GM18858 (cell line): ENCODE measurements around the gene PAK1.

ENCODE experiments used
- ATAC-seq: cut with Tn5 transposase; IDR thresholded peaks from one replicate; pipeline ENCODE4 v1.9.1; 2021; ENCODE audit not compliant: unreplicated experiment

The PAK1 gene

GRCh38 chr11:77375107-77375506 is 98.8 kb downstream of the PAK1 start:
- no peak for ATAC-seq

GRCh38 chr11:77374611-77375031 is 99.3 kb downstream of the PAK1 start:
- ATAC-seq, result no peak

DNA sequence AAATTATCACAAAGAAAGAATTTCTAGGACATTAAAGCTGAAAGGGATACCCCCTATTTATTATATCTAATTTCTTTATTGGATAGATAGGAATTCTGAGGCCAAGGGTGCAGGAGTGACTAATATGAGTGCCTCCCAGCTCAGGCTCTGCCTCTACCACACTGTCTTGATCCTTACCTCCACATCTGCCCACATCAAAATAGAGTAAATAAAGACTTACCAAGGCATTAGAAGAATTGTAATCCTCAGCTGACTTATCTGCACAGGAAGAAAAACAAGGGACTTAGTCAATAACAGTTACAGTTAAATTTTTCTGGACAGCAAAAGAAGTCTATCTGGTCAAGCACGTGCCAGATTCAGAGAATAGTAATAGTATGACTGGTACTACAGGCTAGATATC is 99.8 kb downstream of the PAK1 start:
- ATAC-seq, result no peak

- no peak for ATAC-seq
Measured at GRCh38 chr11:77372726-77373125, 101.2 kb downstream of the PAK1 start.

DNA sequence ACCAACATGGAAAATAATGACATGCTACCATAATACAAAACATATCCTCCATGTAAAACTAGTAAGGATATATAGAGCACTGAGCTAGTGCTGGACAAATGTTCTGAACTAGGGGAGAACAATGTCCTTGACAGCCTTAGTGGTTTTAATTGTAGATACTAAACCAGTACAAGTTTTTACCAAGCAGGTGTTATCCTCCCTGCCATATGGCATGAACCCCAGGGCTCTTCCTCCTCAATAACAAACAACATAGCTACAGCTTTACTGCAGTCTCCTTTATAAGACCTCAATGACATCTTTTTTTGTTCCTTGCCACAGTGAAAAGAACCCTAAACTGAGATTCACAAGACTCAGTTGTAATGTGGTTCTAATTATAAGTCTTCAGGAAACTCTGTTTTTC is 102.2 kb downstream of the PAK1 start:
- ATAC-seq, result no peak

GRCh38 chr11:77370217-77370616 is 103.7 kb downstream of the PAK1 start:
- ATAC-seq, result no peak

DNA sequence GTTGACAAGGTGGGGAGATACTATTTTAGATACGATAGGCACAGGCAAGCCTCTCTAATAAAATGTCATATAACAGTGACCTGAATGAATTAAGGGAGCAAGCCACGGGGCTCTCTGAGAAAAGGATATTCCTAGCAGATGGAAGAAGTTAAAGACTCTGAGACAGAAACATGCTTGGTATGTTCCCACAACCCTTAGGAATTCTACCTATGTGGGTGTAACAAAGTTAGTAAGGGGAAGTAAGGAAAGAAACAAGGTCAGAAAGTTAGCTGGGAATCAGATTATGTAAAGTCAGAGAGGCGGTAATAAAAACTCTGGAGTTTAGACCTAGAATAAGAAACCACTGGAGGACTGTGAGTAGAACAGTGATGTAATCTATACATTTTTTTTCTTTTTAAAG is 112.7 kb downstream of the PAK1 start:
- no peak for ATAC-seq

GRCh38 chr11:77359481-77359880 is 114.4 kb downstream of the PAK1 start:
- ATAC-seq, result no peak

DNA sequence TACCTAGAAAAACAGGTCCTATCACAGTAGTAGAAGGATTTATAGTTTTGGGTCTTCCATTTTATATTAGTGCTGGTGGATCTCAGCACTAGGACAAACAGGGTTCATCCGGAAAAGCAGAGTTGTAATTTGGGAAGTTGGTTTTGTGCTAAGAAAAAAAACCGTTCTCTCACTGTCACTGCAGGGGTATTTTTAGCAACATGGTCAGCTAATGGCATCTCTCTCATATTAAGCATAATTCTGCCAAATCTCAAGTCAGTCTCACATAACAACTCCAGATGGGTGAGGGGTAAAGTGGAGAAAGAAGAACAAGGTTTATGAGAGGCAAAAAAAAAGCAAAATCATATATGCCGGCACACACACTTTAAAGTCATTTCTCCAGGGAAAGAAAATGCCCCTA is 120.8 kb downstream of the PAK1 start:
- no peak for ATAC-seq

DNA sequence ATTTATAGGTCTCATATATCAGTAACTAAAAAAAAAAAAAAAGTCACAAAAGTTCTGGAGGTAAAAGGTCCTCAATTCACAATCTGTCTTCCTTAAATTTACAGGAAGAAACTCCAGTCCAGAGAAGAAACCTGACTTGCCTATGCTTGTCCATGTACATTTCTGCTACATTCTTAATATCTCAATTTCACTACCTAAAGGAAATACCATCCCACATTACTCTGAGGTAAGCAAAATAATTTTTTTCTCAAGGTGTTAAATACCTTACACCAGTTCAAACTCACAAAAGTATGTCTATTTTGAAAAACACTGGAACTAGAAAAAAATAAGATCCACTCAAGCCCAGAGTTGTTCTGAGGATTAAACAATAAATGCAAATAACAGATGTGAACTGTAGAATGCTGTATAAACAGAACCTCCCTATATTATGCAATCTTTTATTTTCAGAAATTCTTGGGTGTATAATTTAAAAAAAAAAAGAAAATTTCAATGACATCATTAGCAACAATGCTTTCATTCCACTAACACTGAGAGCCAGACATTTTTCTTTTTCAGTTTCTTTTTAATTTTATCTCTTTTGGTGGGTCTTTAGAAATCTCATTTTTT is 122.5 kb downstream of the PAK1 start:
- ATAC-seq, result no peak

- no peak for ATAC-seq
Measured at GRCh38 chr11:77347948-77348347, 125.9 kb downstream of the PAK1 start.

DNA sequence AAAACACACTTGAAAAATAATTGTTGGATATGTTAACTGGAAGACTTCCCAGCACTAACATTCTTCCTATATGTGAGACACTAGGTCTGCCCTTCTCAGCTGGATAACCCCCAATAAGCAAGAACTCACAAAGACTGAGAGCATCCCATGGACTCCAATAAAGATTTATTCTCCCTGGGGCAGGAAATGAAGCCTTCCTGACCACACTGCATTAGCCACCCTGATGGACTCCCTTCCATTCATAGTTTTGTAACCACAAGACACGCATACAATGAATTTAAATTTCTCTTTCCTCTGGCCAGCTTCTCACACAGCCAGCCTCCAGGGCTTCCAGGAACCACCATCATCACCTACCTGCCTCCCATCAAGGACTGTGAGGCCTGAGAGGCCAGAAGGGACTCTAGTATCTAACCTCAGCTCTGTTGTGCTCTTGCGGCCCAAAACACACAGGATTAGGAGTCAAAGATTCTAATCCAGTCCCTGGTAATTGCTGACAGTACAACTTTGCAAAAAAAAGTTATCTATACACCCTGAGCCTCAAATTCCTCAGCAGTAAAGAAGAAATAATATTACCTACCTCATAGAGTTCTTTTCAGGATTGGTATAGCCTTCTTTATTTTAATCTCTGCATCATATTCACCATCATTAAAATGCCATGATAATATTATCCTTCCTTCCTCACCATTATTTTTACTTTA is 126.8 kb downstream of the PAK1 start:
- ATAC-seq, result no peak

DNA sequence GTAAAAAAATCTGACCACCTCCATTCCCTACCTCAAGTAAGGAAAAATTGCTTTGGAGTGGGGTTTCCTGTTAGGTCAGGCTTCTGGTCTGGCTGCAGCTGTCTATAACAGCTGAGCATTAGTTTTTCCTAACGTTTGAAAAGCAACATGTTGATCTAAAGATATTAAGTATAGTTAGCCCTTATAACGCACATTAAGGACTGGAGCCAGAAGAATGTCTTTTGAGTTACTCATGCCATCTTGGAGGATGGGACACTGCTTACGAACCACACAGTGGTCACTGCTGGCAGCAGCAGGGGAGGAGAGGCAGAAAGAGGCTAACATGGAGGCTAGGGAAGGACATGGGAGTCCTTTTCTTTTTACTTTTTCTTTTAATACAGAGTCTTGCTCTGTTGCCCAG is 128.3 kb downstream of the PAK1 start:
- no peak for ATAC-seq

DNA sequence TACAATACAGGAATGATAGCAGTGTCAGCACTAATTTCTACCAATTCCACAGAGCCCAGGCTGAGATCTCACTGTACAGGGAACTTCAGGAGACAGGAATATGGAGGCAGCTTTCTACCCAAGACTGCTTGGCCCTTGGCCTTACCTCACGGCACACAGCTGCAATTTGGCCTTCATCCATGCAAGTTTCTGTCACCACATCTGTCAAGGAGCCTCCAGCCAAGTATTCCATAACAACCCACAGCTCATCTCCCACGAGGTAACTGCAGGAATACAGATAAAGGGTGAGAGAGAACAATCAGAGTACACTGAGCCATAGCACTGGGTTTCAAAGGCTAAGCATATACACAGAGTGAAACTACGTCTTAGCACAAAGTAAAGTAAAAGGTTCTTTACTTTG is 133.4 kb downstream of the PAK1 start:
- no peak for ATAC-seq

- no peak for ATAC-seq
Measured at GRCh38 chr11:77332259-77332658, 141.6 kb downstream of the PAK1 start.

- ATAC-seq, result no peak
Measured at GRCh38 chr11:77325159-77325558, 148.7 kb downstream of the PAK1 start.

DNA sequence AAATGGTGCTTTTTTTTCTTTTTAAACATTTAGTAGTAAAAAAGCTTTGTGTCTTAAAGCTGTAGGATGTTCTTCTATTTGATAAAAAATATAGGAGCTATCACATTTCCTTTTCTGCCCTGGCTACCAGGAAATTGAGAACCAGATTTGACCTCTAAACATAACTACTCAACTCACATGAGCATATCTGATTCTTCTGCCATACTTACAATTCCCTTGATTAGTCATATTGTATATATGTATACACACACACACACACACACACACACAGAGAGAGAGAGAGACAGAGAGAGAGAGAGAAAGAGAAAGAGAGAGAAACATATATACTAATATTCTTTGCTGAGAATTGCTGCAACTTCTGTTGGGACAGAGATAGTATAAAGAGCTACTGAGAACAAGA is 149.4 kb downstream of the PAK1 start:
- no peak for ATAC-seq

DNA sequence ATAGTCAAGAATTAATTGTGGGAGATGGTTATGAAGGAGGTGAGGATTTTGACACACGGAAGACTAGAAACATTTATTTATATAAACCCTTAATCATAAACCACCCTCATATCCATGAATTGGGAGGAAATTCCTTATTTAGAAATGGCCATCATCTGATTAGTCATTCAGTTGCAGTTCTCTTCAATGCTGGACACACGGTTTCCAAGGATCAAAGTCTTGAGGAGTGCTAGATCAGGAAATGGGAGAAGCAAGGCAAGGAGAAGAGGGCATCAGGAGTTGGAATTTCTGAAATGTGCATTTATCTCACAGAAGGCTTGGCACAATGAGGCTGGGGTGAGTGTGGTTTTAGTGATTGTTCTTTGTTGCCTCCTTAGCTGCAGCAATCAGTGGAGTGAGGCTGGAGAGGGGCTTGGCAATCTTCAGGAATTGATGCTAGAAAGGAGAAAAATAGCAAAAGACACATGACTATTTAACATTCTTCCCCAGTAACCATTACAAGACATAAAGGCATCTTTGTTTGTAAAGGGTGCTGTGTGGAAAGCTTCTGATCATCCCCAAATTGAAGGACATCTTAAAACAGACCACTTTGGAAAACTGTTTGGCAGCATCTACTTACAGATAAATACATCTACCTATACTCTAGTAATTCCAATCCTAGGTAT is 150.8 kb downstream of the PAK1 start:
- no peak for ATAC-seq

DNA sequence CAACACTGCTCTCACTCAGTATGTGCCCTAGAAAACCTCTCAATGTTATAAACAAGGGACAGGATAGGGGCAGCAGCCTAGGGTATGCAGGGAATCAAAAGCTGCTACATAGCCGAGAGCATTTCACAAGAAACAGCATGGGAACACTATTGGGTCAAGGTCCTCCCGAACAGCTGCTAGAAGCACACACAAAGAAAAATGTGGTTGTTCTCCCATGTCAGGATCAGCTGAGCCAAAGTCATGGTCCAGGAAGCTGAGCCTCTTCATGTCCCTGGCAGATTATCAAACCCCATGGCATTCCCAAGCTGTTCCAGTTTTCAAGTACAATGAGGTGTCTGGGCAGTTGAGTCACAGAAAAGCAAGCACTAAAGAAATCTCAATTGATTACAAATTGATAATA is 151.4 kb downstream of the PAK1 start:
- ATAC-seq, result no peak

DNA sequence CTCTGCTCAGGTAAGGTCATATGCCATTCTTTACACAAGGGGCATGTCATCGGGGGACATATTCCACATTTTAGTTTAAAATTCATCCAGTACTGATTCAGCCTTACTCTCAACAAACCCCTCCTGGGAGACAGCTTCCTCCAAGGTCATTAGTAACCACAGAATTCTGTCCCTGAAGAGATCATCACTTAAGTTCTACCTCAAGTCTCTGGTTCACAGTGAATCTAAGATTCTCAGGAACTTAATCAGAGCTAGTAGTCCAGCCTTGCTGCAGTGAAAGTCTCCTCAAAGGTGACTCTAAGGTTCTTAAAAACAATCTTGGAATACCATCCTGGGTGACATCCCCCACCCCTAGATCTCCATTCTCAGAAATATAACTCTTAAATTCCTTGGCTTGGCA is 153.5 kb downstream of the PAK1 start:
- no peak for ATAC-seq

DNA sequence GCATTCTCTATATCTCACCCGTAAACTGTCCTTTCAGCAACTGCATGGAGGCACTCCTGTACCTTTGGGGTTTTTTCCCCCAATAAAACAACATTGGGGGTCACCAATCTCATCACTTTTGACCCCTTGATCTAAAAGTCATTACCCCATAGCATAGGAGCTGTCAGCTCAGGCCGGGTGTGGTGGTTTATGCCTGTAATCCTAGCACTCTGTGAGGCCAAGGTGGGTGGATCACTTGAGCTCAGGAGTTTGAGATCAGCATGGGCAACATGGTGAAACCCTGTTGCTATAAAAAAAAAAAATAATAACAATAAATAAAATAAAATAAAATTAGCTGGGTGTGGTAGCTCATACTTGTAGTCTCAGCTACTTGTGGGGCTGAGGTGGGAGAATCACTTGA is 155.3 kb downstream of the PAK1 start:
- no peak for ATAC-seq

- no peak for ATAC-seq
Measured at GRCh38 chr11:77316733-77317342, 157.1 kb downstream of the PAK1 start.
